ENCODE results near the gene NEK6. TPM values are rescaled to one million over a fixed set of nuclear protein-coding genes. Genes with fewer than 3 reads are reported as not detected.

The NEK6 gene
- polyA plus RNA-seq, 1 experiment, result 128 TPM

GRCh38 chr9:124347968-124348358 lies 90.2 kb downstream of the NEK6 start:
- no peak for DNase-seq (ENCODE audit: low read depth, low spot score)
- CTCF ChIA-PET, result no interaction called here

GRCh38 chr9:124348363-124348762 lies 90.6 kb downstream of the NEK6 start:
- CTCF ChIA-PET, result no interaction called here
- H3K27ac ChIP-seq (ENCODE audit: low read depth, low read length), result no peak overlapping the region
- no peaks in the 10 kb centered on the region; the same call in 1 of the 2 replicates for H3K9me3 ChIP-seq (ENCODE audit: control insufficient read depth, insufficient read depth, low read length)
- TF ChIP-seq CTCF (IDR thresholded peaks at IDR 0.05; ENCODE audit: low read depth, low read length), result no peak
- DNase-seq (ENCODE audit: low read depth, low spot score), result no peak
- no peak overlapping the region for H3K4me3 ChIP-seq (ENCODE audit: low read depth, low read length)
- H3K27me3 ChIP-seq (ENCODE audit: control insufficient read depth, insufficient read depth, low read length), result no peaks in the 10 kb centered on the region
- POLR2A ChIA-PET, result no interaction called here

More at GRCh38 chr9:124347968-124348358, 90.2 kb downstream of the NEK6 start:
- POLR2A ChIA-PET, result no interaction called here
- no peak for TF ChIP-seq CTCF (IDR thresholded peaks at IDR 0.05; ENCODE audit: low read depth, low read length)
- no peak overlapping the region for H3K4me3 ChIP-seq (ENCODE audit: low read depth, low read length)
- no peak overlapping the region for H3K27ac ChIP-seq (ENCODE audit: low read depth, low read length)
- no peaks in the 10 kb centered on the region for H3K27me3 ChIP-seq (ENCODE audit: control insufficient read depth, insufficient read depth, low read length)
- no peaks in the 10 kb centered on the region; the same call in 1 of the 2 replicates for H3K9me3 ChIP-seq (ENCODE audit: control insufficient read depth, insufficient read depth, low read length)

- POLR2A ChIA-PET, result interaction anchor here (0.7 kb wide), 1 partner anchor 422 kb away, joined by 3 read pairs; the partner anchor contains the start of gene NR6A1
- CTCF ChIA-PET, result no interaction called here
- Histone ChIP-seq H3K27ac (ENCODE audit: low read depth, low read length) (peak overlapping the region; percentile 21), H3K4me3 (ENCODE audit: low read depth, low read length) (no peak overlapping the region), H3K9me3 (ENCODE audit: control insufficient read depth, insufficient read depth, low read length) (no peaks in the 10 kb centered on the region; the same call in 1 of the 2 replicates), H3K27me3 (ENCODE audit: control insufficient read depth, insufficient read depth, low read length) (no peaks in the 10 kb centered on the region)
- no peak for TF ChIP-seq CTCF (IDR thresholded peaks at IDR 0.05; ENCODE audit: low read depth, low read length)
- no peak for DNase-seq (ENCODE audit: low read depth, low spot score)
Measured at GRCh38 chr9:124348831-124349230, 91.1 kb downstream of the NEK6 start.

- Histone ChIP-seq H3K27ac (ENCODE audit: low read depth, low read length) (peak overlapping the region; percentile 21), H3K4me3 (ENCODE audit: low read depth, low read length) (no peak overlapping the region), H3K27me3 (ENCODE audit: control insufficient read depth, insufficient read depth, low read length) (no peaks in the 10 kb centered on the region), H3K9me3 (ENCODE audit: control insufficient read depth, insufficient read depth, low read length) (no peaks in the 10 kb centered on the region; the same call in 1 of the 2 replicates)
- no peak for DNase-seq (ENCODE audit: low read depth, low spot score)
- ChIA-PET CTCF (no interaction called here), POLR2A (interaction anchor here (0.7 kb wide), 1 partner anchor 422 kb away, joined by 3 read pairs; the partner anchor contains the start of gene NR6A1)
- TF ChIP-seq CTCF (IDR thresholded peaks at IDR 0.05; ENCODE audit: low read depth, low read length), result no peak
Measured at GRCh38 chr9:124349267-124349666, 91.5 kb downstream of the NEK6 start.

- H3K4me3 ChIP-seq (ENCODE audit: low read depth, low read length), result no peak overlapping the region
- H3K9me3 ChIP-seq (ENCODE audit: control insufficient read depth, insufficient read depth, low read length), result no peaks in the 10 kb centered on the region; the same call in 1 of the 2 replicates
- no peaks in the 10 kb centered on the region for H3K27me3 ChIP-seq (ENCODE audit: control insufficient read depth, insufficient read depth, low read length)
- no peak for DNase-seq (ENCODE audit: low read depth, low spot score)
- ChIA-PET CTCF (no interaction called here), POLR2A (interaction anchor here (0.5 to 0.7 kb wide), 2 partner anchors 42 to 91 kb away, joined by 3 read pairs; no protein-coding TSS in a partner anchor)
- TF ChIP-seq CTCF (IDR thresholded peaks at IDR 0.05; ENCODE audit: low read depth, low read length), result no peak
- no peak overlapping the region for H3K27ac ChIP-seq (ENCODE audit: low read depth, low read length)
Measured at GRCh38 chr9:124349675-124350493, 92.1 kb downstream of the NEK6 start.

Data from AG04450 (cell line).